GM12872 (cell line): ENCODE results near the gene NAV2.

ENCODE experiments used
- TF ChIP-seq, protein P1 (sequence below): IDR thresholded peaks from 3 replicates; pipeline ENCODE4 v1.5.1; 2011; ENCODE audit warnings: low read depth, mild to moderate bottlenecking, low read length, moderate library complexity; ENCODE audit not compliant: insufficient read depth

The NAV2 gene

DNA sequence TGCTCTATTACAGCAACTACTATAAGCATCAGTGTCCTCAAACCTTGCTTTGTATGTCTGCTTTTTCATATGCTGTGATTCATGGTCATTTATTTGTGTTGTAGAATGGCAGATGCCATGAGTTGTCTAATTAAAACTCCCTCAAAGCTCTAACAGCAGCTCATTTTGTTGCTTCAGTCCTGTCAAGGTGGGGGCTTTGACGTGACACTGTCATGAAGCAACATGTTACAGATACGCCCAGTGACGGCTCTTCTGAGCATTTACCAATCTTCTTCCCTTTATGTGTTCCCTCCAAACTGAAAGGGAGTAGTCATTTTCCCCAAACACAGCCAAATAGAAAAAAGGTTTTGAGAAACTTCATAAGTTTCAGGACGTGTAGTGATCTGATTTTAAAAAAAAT is 340.9 kb downstream of the NAV2 start:
- TF ChIP-seq, protein P1, sequence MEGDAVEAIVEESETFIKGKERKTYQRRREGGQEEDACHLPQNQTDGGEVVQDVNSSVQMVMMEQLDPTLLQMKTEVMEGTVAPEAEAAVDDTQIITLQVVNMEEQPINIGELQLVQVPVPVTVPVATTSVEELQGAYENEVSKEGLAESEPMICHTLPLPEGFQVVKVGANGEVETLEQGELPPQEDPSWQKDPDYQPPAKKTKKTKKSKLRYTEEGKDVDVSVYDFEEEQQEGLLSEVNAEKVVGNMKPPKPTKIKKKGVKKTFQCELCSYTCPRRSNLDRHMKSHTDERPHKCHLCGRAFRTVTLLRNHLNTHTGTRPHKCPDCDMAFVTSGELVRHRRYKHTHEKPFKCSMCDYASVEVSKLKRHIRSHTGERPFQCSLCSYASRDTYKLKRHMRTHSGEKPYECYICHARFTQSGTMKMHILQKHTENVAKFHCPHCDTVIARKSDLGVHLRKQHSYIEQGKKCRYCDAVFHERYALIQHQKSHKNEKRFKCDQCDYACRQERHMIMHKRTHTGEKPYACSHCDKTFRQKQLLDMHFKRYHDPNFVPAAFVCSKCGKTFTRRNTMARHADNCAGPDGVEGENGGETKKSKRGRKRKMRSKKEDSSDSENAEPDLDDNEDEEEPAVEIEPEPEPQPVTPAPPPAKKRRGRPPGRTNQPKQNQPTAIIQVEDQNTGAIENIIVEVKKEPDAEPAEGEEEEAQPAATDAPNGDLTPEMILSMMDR, result no peak

DNA sequence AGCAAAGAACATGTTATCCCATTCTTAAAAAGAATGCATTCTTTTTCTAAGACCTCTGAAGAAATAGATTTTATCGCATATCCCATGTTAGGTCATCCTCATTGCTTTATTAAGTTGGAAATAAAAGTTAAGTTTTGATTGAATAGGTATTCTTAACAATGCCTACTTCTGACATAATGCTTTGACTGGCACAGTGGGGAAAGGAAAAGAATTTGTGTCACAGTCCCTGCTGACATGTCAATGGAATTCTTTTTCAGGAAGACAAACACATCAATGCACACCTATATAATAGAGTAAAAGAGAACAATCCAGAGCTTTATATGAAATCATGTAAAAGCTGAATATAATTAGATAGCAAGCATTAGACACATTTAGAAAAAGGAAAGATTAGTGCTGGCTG is 341.9 kb downstream of the NAV2 start:
- TF ChIP-seq, protein P1, result no peak

DNA sequence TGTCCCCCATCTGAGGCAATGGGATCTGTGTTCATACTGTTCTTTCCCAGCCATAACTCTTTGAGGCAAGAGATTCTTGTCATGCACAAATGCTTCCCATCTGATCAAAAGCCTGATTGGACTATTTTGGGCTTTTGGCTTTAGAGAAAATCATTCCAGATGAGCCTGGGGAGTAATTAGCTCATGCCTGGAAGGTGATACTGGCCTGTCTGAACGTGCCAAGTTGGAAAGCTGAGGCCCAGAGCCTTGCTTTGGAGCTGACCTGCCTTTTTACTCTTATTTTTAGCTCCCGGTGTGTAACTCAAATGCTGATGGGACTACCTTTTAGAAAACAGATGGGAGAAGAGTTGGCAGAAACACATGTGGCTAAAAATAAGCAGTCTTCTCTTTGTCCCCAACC is 342.7 kb downstream of the NAV2 start:
- TF ChIP-seq, protein P1, result no peak

DNA sequence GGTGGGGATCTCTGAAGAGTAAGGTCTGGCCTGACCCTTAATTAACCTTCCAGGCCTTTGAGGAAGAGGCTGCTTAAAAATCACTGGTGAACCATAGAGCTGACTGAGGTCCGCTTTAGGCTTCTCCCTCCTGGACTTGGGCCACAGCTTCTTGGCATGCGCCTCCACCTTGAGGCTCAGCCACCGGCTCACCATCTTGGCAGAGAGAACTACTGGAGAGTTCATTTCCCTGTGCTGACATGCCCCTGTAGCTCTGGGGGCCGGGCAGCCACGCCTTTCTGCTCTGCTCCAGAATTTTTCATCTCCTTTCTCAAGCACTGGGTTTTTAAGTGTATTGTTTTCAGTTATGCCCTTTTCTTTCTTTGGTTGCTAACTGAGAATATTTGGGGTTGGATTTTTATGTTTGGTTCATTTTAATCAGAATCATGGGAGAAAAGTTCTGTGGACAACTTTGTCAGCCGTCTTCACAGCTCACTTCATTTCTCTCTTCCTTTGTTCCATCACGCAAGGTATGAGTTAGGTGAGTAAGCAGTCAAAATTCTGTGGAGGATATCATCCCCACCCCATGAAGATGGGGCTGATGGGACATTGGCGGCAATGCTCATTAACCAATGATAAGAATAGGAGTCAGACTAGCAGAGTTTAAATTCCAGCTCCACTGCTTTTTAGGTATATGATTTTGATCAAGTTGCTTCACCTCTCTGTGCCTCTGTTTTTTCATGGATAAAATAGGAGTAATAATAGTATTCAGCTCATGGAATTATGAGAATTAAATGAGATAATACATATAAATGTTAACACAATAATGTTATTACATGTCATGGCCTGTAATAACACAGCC is 343.7 kb downstream of the NAV2 start:
- TF ChIP-seq, protein P1, result no peak

DNA sequence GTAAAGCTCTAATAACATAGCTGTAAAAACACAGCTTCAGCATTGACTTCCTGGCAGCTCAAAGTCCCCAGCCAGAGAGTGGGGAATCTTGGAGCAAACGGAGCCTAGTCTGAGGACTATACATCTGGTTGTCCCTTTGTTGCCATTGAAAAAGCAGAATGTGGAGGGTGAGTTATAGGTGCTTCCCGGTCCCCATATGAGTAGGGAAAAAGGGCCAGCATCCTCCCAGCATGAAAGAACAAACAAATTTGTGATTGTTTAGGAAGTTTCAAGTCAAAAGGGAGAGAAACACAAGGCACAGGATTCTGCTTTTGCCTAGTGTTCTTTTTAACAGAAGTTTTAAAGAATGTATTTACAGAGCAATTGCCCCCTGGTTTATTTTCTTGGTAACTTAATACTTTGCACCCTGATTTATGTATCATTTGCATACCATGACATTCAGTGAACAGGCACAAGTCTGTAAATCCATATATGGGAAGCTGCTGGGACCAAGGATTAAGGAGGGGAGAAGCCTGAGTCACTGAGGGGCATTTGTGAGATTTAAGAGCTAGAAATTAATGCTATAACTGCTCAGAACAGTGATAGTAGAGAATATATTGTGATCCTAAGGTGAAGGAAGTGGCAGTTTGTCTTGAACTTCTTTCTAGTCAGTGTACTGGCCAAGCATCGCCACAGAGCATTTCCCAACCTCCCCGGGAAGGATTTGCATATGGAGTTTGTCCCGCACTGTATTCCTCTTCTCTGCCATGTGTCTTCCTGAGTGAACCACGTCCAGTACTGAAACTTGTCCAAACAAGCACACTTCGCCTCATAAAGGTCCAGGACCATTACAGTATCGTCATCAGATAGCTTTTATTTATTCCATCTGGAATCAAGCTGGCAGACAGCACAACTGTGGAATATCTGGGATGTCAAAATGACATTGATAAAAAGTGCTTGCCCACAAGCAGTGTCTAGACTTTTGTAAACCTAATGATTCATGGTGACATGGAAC is 344.6 kb downstream of the NAV2 start:
- TF ChIP-seq, protein P1, result no peak

DNA sequence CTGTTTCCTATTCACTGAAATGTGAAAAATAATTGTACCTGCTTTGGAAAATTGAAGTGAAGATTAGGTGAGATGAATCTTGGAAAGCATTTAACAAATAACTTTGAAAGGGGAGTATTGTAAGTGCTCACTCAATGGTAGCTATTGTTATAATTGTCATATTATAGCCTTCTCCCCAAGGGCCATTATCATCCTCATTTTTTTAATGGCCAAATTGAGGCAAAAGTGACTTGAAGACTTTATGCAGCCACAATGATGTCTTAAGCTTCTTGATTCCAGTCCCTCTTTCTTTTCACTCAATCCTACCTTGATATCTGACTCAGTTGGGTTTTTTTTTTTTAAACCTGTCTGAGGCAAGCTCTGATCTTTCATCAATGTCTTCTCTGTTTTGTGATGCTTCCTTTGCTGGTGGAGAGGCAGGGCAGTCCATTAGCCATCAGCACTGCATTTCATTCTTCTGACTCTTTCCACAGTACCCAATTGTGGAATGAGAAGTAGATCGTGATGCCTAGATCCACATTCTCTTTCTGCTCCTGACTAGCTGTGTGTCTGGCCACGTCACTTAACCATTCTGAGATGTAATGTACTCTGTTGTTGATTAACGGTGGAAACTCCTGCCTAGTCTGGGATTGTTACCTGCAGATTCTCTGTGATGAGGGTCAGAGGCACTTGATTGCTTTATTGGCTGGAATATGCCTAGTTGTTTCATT is 346.3 kb downstream of the NAV2 start:
- TF ChIP-seq, protein P1, result no peak

DNA sequence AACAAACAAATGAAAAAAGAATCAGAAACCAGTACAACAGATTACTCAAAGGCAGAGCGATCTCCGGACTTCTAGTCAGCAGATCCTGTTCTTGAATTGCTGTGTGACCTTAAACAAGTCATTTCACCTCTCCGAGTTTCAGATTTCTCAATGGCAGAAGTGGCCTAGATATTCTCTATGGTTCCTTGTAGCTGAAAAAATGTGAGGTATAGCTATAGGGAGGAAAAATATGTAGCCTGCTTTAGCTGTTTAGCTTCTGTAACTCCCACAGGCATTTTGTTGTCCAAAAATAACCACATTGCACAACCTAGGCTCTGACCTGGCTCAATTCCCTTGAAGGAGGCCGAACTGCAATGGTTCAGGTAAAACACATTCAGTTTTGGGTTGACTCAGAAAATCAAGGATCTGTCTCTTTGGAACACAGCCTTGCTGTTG is 347.0 kb downstream of the NAV2 start:
- TF ChIP-seq, protein P1, result no peak
